GM21619 (cell line): Measurements from ENCODE around the gene CACNB4.

ENCODE experiments used
- ATAC-seq: cut with Tn5 transposase; IDR thresholded peaks from one replicate; pipeline ENCODE4 v1.9.1; 2021; ENCODE audit not compliant: unreplicated experiment

The CACNB4 gene

DNA sequence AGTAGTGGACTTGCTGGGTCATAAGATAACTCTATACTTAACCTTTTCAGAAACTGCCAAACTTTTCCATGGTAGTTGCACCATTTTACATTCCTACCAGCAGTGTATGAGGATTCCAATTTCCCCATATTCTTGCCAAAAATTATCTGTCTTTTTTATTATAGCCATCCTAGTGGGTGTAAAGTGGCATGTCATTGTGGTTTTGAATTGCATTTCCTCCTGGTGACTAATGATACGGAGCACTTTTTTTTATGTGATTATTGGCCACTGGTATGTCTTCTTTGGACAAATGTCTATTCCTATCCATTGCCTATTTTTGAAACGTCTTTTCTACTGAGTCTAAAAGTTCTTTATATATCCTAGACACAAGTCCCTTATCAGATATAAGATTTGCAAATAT, 44.3 kb downstream of the CACNB4 start:
- ATAC-seq = no peak

DNA sequence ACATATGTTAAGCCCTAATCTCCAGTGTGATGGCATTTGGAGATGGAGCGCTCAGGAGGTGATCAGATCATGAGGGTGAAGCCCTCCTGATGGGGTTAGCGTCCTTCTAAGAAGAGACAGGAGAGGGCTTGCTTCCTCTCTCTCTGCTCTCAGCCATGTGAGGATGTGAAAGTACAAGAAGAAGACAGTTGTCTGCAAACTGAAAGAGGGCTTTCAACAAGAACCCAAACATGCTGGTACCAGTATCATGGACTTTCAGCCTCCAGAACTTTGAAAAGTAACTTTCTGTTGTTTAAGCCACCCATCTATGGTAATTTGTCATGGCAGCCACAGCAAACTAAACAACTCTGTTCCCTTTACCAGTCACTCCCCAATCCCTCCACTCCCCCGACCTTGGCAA, 47.4 kb downstream of the CACNB4 start:
- ATAC-seq = peak; percentile 30

DNA sequence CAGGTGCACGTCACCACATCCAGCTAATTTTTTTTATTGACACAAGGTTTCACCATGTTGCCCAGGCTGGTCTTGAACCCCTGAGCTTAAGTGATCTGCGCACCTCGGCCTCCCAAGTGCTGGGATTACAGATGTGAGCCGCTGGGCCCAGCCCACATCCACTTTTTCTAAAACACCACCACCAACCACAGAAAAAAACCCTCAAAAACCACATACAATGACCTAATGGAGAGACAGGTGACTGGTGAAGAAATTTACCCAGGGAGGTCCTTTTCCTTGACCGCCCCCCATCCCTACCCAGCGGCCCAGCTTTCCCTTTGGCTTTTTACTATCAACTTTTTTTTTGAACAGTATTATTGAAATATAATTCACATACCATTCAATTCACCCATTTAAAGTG, 47.9 kb downstream of the CACNB4 start:
- ATAC-seq = no peak

DNA sequence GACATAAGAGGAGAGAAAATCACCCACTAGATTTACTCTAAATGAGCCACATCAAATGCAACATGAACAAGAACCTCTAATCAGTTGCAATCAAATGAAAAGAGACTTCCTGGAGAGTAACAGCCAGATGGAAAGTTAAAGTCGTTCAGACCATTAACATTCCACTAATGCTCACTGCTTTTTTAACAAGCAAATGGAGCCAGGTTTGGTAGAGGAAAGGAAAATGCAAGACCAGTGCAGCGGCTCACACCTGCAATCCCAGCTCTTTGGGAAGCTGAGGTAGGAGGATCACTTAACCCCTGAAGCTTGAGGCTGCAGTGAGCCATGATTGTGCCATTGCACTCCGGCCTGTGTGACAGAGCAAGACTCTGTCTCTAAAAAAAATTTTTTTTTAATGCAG, 48.5 kb downstream of the CACNB4 start:
- no peak for ATAC-seq

DNA sequence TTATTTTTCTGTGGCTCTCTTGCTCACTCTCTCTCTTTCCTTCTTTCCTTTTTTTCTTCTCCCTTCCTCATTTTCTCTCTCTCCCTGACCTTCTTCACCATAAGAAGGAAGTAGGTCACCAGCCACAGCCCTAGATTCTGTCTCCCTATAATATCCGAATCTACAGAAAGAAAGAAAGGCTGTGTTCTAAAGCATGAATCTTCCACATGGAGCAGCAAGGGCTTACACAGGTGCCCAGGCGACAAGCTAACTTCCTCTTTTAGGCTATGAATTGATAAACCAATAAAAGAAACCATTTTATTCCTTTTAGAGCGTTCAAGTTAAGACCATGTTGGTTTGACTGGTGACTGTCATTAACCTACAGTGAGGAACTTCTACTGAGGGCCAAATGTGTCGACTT, 49.3 kb downstream of the CACNB4 start:
- ATAC-seq = no peak

DNA sequence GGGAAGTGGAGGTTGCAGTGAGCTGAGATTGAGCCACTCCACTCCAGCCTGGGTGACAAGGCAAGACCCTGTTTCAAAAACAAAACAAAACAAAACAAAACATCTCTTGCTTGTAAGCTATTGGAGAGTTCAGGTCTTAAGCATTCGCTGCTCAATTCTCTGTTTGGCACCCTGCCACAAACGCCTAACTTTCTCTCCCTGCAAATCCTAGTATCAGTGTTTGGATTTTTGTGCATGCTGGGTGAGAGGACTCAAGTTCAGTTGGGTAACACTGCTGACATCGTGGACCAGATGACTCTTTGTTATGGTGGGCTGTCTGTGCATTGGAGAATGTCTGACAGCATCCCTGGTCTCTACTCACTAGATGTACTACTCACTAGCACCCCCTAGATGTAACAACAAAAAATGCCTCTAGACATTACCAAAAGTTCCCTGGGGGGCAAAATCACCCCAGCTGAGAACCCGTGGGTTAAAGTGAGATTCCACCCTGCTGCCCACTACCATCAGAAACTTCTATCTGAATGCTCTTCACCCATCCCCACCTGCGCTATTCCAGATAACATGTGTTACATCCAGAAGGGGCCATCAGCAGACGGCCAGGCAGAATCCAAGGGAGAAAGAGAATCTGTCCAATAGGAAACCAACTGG, 50.9 kb downstream of the CACNB4 start:
- ATAC-seq = no peak

DNA sequence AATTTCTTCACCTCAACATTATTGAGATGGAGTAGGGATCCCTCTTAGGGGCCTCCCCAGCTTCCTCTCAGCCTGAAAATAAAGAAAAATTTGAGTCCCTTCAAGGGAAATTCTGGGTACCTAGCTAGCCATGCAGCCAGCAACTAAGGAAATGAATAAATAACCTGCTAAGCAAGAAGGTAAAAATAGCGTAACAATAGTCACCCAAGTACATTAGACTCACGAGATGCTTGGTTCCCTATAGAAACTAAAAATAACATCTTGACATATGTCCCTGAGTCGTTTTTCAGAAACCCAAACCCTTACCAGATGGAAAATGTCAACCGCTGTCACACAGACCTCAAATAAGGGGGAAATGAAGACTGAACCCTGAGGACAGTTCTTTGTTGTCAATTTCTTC, 51.9 kb downstream of the CACNB4 start:
- ATAC-seq = peak; percentile 80

DNA sequence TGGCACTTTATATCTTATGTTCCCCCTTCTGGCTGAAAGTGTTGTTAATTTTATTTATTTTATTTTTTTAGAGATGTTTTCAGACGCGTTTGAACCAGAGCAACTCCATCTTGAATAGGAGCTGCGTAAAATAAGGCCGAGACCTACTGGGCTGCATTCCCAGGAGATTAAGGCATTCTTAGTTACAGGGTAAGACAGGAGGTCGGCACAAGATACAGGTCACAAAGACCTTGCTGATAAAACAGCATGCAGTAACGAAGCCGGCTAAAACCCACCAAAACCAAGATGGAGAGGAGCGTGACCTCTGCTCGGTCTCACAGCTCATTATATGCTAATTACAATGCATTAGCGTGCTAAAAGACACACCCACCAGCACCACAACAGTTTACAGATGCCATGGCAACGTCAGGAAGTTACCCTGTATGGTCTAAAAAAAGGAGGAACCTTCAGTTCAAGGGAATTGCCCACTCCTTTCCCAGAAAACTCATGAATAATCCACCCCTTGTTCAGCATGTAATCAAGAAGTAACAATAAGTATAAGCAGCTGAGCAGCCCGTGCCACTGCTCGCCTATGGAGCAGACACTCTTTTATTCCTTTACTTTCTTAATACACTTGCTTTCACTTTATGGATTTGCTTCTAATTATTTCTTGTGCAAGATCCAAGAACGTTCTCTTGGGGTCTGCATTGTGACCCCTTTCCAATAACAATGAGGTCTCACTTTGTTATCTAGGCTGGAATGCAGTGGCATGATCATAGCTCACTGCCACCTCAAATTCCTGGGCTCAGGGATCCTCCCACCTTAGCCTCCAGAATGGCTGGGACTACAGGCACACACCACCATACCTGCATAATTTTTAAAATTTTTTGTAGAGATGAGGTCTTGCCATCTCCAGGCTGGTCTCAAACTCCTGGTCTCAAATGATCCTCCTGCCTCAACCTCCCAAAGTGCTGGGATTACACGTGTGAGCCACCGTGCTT, 55.9 kb downstream of the CACNB4 start:
- ATAC-seq = no peak

DNA sequence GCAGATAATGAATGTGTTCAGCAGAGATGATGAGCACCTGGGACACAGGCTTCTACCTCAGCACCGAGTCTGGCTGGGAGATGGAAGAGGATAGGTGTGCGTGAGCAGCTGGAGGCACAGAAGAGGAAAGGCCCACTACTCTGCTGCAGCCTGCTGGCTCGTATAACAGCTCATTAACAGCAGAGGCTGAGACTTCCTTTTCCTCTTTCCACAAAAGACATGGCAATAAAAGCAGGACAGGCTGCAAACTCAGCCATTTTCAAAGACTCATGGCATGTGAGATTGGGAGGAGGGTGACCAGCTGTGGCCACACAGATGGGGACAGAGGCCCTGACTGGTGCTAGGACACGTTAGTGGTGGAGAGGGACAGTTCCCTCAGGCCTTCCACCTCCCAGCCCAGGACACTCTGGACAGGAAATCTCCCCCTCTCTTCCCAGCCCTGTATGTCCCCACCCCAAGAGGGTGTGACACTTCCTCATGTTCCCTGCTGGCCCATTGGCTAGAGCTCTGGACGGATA, 60.3 kb downstream of the CACNB4 start:
- ATAC-seq = no peak

DNA sequence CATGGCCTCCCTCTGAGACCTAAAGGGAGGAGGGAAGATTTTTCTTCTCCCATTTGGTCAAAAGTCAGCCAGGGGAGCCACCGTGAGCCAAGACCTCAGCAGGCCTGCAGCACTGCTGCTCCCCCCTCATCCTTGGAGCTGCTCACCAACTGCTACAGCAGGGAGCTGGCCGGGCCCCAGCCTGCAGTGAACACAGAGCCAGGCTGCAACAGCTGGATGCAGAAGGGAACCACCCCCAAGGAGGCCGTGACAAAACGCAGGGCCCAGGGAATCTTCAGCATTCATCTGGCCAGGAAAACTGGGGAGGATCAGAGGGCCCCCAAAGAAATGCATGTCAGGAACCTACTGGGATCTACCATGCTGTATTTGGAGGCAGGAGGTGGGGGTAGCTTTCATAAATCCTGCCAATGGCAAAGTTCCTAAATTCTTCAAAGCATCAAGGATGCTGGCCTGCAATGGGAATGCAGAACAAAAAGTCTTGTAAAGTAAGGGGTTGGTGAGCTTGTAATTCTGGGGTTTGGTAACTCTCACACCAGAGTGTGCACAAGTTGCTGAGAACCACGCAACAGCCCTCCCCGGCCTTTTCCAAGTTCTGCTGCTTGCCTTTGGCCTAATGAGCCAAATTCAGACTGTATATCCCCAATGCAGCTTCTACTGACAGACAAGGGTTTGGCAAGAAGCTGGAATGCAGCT, 61.0 kb downstream of the CACNB4 start:
- ATAC-seq = no peak

DNA sequence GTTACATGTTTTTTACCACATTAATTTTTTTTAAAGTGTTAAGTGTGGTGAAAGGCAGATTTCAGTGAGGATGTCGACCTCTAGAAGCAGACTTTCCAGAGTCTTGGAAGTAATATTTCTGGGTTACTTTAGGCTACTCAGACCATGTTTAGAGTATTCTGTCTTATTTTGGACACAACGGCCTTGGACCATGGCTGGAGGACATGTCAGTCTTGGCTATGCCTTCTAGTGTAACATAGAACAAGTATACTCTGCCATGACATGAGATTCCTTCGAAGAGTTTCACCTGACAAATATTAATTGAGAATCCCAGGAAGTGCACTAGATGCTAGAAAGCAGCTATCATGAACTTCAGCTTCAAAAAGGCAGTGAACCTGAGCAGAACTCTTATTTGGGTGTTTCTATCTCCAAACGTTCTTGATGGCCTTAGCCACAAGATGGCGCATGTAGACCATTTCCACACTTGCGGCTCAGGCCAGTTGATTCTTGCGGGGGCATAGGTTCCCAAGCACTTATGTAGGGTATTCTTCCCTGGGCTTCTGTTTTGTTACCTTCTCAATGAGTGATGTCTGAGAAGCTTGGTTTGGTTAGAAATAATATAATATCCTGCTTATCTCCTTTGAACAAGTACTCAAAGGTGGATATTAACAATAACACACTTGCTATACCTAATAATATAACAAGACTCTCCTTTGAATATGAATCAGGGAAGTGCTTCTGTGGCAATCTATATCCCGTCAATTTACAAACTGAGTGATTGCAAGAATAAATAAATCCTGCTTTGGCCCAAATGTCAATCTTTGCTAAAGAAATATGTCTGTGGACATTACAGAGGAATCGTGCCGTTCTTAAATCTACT, 62.0 kb downstream of the CACNB4 start:
- peak; percentile 90 for ATAC-seq

DNA sequence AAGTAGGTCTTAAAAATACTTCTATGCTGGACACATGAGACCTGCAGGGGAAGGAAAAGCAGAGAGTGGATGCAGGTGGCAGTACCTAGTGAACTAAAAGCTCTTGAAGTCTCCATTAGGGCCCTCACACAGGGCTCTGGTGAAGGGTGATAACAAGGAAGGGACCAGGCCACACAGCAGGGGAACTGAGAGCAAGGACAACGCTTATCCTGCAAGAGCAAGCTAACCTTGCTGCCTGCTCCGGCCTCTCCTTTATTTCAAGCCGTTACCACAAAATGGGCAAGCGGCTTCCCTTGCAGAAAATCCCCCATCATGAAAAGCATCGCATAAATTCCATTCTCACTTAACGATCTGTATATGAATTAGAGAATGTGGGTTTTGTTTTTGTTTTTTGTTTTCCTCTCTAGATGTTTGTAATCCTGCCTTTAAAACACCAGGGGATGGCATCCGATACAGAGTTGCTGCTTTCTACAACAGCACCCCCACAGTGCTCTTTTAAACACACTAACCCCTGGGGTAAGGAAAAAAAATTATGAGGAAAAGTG, 64.5 kb downstream of the CACNB4 start:
- no peak for ATAC-seq

DNA sequence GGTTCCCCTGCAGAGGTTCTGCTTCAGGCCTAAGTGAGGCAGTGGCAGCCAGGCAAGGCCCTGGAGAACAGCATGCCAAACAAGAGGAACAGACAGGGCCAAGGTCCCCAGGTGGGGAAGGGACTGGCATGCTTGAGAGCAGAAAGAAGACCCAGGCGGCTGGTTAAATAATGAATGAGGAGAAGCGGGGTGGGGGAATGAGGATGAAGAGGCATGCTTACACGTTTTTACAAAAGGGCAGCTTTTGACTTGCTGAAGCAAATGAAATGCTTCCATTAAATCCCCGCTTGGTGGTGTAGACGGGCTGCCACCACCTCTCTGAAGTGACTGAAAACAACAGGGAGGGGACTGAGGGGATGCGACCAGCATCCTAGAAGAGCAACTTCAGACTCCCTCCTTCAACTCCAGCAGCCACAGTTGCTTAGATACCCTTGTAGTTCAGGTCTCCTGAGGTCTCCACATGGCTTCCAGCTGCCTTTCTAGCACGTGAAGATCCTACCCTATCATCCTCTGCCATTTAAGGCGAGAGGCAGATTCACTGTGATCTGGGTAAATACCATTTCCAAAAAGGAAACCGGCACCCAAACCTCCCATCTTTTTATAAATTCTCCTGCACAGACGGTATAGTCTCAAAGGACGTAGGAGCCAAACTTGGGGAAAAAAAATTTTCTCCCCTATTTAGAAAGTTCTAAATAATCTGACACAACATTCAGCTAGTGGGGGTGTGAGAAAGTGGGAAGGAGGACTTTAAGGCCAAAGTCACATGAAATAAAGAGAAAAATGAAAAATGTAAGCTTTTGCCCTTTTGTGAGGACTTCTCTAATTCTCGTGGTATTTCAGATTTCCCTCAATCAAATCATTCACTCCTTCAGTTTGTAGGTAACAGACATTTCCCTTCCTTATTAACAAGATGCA, 65.6 kb downstream of the CACNB4 start:
- ATAC-seq = no peak

DNA sequence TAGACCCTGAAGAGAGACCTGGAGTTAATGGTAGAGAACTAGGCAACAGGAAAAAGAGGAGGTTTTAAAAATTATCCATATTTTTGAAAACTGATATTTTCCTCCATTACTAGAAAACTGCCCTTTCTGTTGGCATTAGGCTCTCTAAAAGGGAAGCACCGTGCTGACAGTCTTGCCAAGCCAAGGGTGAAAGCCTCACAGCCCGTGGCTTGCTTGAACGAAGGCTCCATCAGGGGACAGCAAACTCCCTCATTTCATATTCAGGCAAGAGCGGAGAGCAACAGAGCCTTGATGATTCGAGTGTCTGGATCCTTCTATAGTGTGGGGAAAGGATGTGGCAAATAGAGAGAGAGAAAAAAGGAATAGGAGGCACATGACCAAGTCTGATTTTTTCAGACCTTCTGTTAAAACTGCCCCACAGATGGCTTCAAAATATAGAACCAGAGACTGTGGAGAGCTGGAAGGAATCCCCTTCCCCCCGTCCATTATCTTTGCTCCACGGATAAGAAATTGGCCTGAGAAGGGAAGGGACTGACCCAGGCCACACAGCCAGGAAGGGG, 67.0 kb downstream of the CACNB4 start:
- ATAC-seq = no peak

DNA sequence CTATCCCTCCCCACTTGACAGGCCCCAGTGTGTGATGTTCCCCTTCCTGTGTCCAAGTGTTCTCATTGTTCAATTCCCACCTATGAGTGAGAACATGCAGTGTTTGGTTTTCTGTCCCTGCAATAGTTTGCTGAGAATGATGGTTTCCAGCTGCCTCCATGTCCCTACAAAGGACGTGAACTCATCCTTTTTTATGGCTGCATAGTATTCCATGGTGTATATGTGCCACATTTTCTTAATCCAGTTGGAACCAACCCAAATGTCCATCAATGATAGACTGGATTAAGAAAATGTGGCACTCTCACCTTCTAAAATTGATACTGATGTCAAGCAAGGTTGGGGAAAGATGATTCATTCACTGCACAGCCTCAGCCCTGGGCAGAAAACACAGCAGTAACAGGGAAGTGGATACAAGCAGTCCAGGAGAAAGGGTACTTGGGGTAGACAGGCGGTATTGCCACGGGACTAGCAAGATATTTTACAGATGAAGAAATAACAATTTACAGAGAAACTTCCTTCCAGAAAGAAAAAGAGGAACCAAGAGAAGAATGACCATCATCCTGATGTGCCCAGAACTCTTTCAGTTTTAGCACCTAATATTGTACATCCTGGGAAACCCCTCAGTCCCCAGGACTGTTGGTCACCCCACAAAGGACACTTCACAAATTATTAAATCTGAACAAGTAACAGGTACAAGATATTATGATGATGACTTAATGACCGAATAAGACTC, 68.1 kb downstream of the CACNB4 start:
- ATAC-seq = peak; percentile 49

DNA sequence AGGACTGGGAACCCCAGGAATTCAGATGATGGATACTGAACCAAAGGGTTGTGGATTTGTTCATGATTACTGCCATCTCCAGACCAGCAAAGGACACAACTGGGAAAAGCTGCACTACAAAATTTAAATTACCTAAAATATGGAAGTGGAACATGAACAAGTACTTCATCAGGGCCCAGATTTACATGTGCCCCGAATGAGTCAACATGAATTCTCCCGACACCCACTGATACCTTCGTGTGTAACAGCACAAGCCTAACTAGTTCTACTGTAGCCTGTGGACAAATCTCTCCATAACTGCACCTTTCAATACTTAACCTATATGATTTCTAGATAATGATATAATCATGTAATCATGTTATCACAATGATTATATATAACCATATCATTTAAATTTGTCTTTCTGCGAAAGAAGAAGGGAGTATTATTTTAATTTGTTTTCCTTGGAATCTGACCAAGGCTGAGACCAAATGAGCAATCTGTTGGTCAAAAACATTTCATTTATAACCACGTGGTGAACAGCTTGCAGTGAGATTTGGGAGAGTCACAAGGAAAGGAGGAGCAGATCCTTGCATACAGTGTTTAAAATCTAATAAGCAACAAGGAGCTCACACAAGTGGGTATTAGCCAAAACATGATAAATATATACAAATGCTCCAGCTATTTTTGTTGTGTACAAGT, 70.5 kb downstream of the CACNB4 start:
- no peak for ATAC-seq

DNA sequence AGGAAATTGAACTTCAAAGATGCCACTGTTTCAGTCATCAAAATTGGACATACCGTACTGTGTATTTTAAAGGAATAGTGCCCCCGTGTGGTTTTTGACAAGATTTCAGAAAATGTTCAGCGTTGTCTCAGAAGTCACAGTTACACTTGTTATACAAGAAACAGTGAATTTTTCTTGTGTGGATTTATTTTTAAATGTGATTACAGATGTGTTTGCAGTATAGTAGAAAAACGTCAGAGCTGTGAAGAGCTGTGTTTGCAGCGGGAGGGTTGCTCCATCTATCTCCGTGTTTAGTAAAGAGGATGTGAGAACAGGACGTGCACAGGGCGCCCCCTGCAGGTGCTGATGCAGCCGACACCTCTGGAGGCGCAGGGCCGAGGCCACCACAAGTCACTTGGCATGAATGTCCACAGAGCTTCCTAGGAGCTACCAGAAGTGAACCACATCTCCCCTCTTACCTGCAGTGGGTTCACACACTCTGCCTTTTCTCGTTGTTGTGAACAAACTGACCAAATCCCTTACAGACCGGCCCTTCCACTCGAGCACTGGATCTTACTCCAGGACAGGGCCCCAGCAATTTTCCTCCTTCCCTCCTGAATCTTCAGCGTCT, 73.1 kb downstream of the CACNB4 start:
- peak; percentile 91 for ATAC-seq
